Ovary (tissue), 3 donors: ENCODE results near the gene TM9SF4.

Experiments
- CTCF ChIP-seq, 3 donors: fragments of 450-650 bp in 2 of 3; fragments of 200-600 bp in 1 of 3; IDR thresholded peaks; one replicate each; pipeline versions ENCODE4 v1.5.1 to v1.8.0; 2016 to 2022; ENCODE audit warnings: antibody characterized with exemption in 3 of 3, mild to moderate bottlenecking in 1 of 3
- POLR2A ChIP-seq: fragments of 450-650 bp; IDR thresholded peaks from one replicate; pipeline ENCODE4 v1.6.1; 2017; ENCODE audit warnings: antibody characterized with exemption, mild to moderate bottlenecking, moderate library complexity
- donor health status: DM: no; HTN: no; CAD: no.

GRCh38 chr20:32153771-32154170 is 44.3 kb downstream of the TM9SF4 start:
- TF ChIP-seq CTCF (IDR thresholded peaks at IDR 0.05): no peak
- no peak for TF ChIP-seq POLR2A
